GM18499 (cell line): ENCODE results near the gene TEAD1.

Source experiments
- ATAC-seq: cut with Tn5 transposase; IDR thresholded peaks from one replicate; pipeline ENCODE4 v1.9.1; 2021; ENCODE audit warnings: moderate number of reproducible peaks; ENCODE audit not compliant: insufficient read depth, unreplicated experiment

The TEAD1 gene

DNA sequence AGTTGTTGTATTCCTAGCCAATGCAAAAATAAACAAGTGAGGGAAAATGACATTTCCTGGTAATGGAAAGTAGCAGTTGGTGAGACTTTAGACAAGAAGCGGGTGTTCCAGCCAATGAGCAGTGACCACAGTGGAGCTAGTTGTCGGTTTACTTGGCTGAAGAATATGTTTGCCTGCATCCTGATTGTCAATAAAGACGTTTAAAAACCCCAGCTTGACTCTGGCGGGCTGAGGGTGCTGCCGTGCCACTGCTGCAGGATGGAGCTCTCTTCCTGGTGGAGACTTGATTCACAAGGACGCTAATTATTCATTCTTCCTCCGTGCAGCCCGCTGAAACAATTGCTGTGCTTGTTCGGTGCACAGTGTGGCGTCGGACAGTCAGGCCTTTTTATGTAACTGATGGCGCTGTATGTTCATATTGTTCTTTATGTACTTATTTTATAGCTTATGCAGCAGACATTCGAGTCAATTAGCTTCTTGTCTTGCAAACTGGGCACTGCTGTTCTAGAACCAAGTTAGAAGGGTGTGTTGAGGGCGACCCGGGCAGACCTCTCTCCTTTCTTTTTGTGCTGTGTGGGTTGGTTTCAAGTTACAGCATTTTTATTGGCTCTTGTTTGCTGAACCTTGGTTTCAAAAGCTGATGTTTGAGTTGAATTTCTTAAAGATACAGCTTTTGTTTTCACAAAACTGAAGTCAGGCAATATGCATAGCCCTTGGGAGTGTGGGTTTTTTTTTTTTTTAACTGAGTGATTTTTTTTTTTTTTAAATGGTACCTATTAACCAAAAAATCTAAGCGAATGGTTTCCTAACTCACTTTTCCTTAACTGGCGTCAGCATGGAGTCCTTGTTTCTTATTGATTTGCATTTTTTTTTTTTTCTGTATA is 153.9 kb downstream of the TEAD1 start:
- ATAC-seq, result no peak

- ATAC-seq, result no peak
Measured at GRCh38 chr11:12829131-12829530, 154.9 kb downstream of the TEAD1 start.

GRCh38 chr11:12829540-12830314 is 155.5 kb downstream of the TEAD1 start:
- no peak for ATAC-seq

- no peak for ATAC-seq
Measured at GRCh38 chr11:12831471-12832202, 157.4 kb downstream of the TEAD1 start.

DNA sequence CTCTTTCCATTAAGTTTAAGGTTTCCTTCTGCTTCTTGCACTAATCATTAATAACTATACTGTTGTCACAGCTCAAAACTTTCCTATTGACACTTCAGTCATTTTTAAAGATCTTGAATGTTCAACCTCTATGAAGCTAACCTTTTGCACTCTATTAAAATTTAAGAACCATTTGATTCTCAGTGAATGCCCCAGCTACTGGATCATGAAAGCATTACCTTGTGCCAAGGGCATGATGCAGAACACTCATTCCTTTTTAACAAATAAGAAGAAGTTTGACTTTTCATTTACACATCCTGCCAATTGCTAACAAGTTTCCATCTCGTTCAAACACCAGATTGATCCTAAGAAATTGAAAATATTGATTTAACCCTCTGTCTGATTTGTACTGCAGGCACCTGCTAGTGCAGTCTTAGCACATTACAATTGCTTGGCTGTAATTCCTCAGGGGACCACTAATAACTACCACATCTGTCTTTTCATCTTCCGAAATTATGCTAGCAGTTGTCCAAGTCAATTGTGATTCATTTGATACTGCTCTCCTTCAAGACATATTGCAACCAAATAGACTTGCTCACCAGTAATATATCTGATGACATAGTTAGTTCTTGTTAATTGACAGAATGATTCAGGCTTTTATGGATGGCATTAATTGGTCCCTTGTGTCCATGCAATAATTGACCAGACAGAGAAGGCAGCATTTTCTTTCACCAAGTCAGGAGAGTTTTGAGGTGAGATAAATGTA is 158.4 kb downstream of the TEAD1 start:
- no peak for ATAC-seq

DNA sequence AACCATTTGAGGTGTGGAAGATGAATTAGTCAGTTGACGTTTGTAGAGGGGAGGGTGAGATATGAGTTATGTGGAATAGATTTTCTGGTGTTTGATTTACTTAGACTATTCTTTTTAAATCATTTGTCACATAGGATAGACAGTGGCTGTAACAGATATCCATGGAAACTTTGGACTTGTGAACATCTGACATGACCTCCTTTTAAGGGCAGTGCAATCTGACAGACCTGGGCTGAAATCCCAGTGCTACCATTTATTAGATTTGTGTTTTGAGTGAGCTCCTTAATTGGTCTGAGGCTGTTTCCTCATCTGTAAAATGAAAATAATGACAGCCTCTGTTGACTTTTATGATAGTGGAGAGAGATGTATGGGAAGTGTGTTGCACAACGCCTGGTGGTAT is 159.9 kb downstream of the TEAD1 start:
- no peak for ATAC-seq

DNA sequence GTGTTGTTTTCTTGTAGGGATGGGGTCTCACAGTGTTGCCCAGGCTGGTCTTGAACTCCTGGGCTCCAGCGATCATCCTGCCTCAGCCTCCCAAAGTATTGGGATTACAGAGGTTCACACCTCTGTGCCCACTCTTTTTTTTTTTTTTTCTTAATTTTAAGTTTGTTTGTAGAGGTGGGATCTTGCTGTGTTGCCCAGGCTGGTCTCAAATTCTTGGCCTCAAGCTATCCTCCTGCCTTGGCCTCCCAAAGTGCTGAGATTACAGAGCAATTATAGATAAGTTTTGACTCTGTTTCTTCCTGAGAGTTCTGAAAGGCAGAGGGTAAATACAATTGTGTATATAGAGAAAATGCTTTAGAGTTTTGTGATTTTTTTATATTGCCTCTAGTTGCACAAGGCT is 160.4 kb downstream of the TEAD1 start:
- ATAC-seq, result no peak

- ATAC-seq, result no peak
Measured at GRCh38 chr11:12835286-12835685, 161.1 kb downstream of the TEAD1 start.

DNA sequence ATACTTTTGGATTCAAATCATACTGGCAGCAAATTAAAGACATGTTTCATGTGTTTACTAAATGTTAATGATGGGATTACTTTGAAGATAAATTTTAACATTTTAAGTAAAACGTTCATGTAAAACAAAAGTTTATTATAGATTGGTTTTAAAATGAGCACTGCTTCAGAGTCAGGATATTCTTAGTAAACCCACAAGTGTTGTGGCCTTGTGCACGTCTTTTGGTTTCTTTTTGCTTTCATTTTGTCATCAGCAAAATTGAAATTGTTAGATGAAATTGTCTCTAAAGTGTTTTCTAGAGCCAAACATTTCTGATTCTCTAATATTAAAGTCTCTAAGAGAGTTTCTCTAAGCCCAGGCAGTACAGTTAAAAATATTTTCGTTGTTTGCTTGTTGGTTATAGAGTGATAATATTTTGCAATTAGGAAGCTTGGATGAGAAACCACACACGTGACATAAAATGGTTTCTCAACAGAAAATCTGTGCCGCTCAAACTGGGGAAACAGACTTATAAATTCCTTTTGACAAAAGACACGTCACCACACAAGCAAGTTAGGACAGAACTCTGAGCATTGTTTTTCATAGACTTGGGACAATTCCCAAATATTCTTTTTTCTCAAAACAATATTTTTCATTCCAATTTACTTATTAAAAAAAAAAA is 164.4 kb downstream of the TEAD1 start:
- no peak for ATAC-seq

GRCh38 chr11:12840871-12841660 is 166.8 kb downstream of the TEAD1 start:
- no peak for ATAC-seq

GRCh38 chr11:12841946-12842630 is 167.9 kb downstream of the TEAD1 start:
- no peak for ATAC-seq

- ATAC-seq, result no peak
Measured at GRCh38 chr11:12842933-12843636, 168.9 kb downstream of the TEAD1 start.

DNA sequence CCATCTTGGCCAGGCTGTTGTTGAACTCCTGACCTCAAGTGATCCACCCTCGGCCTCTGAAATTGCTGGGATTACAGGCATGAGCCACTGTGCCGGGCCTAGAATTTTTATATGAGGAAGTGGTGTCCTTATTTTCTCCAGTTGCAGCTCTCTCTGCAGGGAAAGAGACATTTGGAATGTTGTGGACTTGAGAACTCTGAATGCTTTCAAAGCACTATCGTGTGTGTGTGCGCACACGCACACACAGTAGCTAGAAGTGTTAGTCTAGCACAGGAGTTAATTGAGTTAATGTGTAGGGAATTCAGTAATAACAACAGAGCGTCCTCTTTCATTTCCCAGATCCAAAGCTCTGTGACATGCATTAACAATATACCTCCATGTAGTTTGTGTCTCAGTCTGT is 170.9 kb downstream of the TEAD1 start:
- no peak for ATAC-seq

DNA sequence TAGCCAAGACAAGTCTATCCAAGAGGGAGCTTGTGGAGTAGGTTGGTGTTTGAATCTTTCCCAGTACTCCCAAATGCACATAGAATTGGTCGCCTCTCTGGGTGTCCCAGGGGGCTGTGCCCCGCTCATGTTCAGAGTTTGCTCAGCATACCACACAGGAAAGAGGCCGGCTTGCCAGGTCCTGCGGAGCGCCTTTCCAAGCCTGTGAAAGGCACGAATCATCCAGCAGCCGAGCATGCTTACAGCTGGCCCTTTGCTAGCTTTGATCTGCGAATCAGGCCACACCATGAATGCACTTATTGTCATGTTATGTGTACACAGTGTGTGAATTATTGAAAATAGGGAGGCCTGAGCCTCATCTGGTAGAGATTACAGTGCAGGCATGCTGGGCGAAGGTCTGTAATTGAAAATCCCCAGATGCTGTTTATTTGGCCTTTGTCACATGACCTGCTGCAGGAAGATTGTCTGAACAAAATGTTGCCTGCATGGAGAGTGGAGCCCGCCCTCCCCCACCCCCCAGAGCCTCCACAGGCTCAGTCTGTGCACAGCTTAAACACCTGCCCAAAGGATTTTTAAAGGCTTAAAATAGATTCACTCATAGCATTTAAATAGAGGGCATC is 171.6 kb downstream of the TEAD1 start:
- ATAC-seq, result no peak

DNA sequence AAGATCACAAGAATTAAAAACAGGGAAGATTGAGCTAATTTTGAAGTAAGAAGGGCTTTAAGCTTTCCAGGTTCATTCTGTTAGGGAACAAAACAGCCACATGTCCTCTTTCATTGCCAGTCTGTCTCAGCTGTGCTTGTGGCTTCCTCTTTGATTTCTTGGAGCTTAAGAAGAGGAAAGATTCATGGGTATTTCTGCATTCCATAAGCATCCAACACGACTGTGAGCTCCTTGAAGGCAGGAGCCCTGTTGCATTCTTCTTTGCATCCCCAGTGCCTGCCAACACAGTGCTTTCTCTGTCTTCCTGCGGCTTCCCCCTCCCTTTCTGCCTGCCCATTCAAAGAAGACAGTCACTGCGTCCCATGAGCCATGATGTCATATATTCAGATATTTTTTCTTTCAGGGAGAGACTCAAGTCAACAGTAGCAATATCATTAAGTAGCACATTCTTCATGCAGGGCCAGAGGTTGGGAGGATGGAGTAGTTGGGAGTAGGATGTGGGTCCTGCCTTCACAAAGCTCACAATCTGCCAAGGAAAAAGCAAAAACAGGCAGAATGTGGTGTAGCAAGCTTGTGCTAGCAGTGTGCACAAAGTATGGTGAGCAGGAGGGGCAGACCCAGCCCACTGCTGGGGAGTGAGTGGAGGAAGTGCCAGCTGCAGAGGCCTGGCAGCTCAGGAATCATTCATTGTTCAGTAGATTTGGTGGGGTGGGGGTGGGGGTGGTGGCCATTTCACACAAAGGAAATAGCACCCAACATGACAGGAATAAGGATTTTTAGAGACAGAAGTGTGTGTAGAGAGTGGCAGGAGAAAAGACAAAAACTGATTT is 172.8 kb downstream of the TEAD1 start:
- ATAC-seq, result no peak

DNA sequence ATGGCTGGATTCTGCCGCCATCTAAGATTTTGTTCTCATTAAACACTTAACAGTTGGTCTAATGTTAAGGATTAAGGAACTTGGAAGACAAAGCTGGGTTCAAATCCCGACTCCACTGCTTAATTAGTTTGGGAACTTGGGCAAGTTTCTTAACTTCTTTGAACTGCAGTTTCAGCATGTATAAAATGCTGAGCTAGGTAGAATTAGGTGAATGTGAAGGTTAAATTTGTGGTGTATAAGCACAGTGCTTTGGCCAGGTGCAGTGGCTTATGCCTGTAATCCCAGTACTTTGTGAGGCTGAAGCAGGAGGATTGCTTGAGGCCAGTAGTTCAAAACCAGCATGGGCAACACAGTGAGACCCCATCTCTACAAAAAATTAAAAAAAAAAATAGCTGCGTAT is 174.2 kb downstream of the TEAD1 start:
- no peak for ATAC-seq

DNA sequence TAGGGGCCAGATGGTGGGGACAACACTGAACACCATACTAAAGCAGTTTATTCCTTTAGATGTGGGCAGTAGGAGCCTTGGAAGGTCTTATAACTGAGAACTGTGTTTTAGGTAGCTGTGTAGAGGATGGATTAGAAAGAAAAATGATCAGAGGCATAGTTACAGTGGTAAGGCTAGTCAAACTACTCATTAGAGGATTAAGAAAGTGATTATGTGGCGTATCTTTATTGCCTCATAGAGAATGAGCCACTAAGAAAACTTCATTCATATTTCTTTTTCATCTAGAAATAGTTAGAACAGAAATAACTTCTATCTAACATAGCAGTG is 179.1 kb downstream of the TEAD1 start:
- no peak for ATAC-seq
